ENCODE data around the gene LNPEP. TPM values are rescaled to one million over a fixed set of nuclear protein-coding genes. Genes with fewer than 3 reads are reported as not detected.

Gene LNPEP
- total and polyA plus RNA-seq, 10 of the 15 experiments (the other 5 are each of a cell fraction or from before 2014, with no cell fraction given) = 5.6 to 54.9 (median 25.0) TPM

GRCh38 chr5:96896806-96897205 lies 39.1 kb upstream of the LNPEP start (continued):
- TF ChIP-seq EGR1 (IDR thresholded peaks at IDR 0.05; ENCODE audit: borderline replicate concordance in 1 of 2, low read depth in 2 of 2, low read length in 2 of 2) = no peak
- no peak for TF ChIP-seq CBX3 (IDR thresholded peaks at IDR 0.05; ENCODE audit: borderline replicate concordance, low read depth)
- TF ChIP-seq MEF2B (IDR thresholded peaks at IDR 0.05; ENCODE audit: partially characterized antibody, poor library complexity, severe bottlenecking) = peak; percentile 77
- peak; percentile 20; the same call in 1 of the 2 replicates for TF ChIP-seq SMC3 (IDR thresholded peaks at IDR 0.05; ENCODE audit: borderline replicate concordance, low read length)
- no peak for TF ChIP-seq CHD4 (IDR thresholded peaks at IDR 0.05)
- TF ChIP-seq ATF7 (IDR thresholded peaks at IDR 0.05; ENCODE audit: low read depth) = peak; percentile 84
- peak; percentile 87 for TF ChIP-seq ZBED1 (IDR thresholded peaks at IDR 0.05; ENCODE audit: borderline replicate concordance)
- TF ChIP-seq IRF4 (IDR thresholded peaks at IDR 0.05; ENCODE audit: low read depth, low read length) = peak; percentile 66
- TF ChIP-seq MAX (IDR thresholded peaks at IDR 0.05; ENCODE audit: low read depth, low read length) = no peak
- TF ChIP-seq SMAD5 (IDR thresholded peaks at IDR 0.05; ENCODE audit: low read depth) = no peak
- TF ChIP-seq GATAD2B (conservative IDR thresholded peaks at IDR 0.05; ENCODE audit: low read depth) = no peak
- no peak for TF ChIP-seq ZBTB4 (CRISPR knock-in tag; IDR thresholded peaks at IDR 0.05)
- peak; percentile 62 for TF ChIP-seq MTA2 (IDR thresholded peaks at IDR 0.05; ENCODE audit: low read depth)
- TF ChIP-seq ATF2 (IDR thresholded peaks at IDR 0.05; ENCODE audit: low read length) = peak; percentile 82; the same call in 1 of the 2 replicates
- TF ChIP-seq CREM (IDR thresholded peaks at IDR 0.05; ENCODE audit: low read depth) = peak; percentile 69
- no peak for TF ChIP-seq CEBPZ (IDR thresholded peaks at IDR 0.05; ENCODE audit: low read depth, low read length)
- no peak for TF ChIP-seq HCFC1 (IDR thresholded peaks at IDR 0.05; ENCODE audit: low read length)
- TF ChIP-seq ZBTB40 (IDR thresholded peaks at IDR 0.05; ENCODE audit: borderline replicate concordance) = no peak
- no peak for TF ChIP-seq TCF3 (IDR thresholded peaks at IDR 0.05; ENCODE audit: borderline replicate concordance, insufficient read depth, low read depth, low read length)
- no peak for TF ChIP-seq ZNF217 (IDR thresholded peaks at IDR 0.05)

Data from GM12878 (cell line).